Measurements from ENCODE around the gene DNAH2.

Gene DNAH2

DNA sequence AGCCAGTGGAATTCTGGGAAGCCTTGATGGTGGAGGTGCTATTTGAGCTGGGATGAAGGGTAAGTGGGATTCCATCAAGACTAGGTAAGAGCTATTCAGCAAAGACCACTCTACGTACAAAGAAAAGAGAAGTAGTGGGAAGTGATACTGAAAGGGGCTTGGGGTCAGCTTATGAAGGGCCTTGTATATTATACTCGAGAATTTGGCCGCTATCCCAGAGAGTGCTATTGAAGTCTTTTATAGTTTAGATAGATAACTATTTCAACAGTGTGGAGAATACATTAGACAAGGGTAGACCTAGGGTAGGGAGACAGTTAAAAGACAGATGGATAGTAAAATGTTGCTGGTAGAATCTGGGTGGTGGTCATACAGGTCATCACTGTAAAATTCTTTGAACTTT, 10.3 kb downstream of the DNAH2 start:
- DNase-seq, result no peak

DNA sequence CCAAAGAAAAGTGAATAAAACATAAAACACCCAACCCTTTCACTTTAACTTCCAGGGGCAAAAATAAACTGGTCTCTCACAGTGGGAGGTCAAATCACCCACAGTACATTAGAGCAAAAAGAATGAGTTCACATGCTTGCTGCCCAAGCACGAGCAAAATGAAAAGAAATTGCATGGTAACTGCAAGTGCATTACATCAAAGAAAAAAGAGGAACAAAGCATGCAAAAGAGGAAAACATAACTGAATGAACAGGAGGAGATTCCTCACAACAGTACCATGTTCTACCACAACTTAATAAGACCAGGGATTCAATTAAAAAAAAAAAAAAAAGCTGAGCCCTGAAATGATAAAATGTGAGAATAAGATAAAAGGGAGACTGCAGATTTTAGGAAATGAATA, 12.3 kb downstream of the DNAH2 start:
- DNase-seq, result no peak

DNA sequence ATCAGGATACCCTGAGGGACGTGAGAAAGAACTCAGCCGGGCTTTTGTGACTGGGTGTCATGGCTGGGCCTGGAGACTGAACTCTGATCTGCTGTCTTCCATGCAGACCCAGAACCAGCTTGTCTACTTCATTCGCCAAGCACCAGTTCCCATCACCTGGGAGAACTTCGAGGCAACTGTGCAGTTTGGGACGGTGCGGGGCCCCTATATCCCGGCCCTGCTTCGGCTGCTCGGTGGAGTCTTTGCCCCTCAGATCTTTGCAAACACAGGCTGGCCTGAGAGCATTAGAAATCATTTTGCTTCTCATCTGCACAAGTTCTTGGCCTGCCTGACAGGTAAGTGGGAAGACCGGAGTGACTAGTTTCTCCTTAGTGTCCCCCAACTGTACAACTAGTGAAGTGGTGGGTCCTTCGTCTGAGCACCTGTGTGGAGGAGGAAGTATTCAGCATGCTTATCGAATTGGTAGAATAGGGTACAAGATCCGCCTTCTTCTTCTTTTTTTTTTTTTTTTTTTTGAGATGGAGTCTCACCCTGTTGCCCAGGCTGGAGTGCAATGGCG, 15.5 kb downstream of the DNAH2 start:
- no peak for DNase-seq

- DNase-seq, result no peak
Observed at GRCh38 chr17:7737601-7738000, 20.1 kb downstream of the DNAH2 start.

DNA sequence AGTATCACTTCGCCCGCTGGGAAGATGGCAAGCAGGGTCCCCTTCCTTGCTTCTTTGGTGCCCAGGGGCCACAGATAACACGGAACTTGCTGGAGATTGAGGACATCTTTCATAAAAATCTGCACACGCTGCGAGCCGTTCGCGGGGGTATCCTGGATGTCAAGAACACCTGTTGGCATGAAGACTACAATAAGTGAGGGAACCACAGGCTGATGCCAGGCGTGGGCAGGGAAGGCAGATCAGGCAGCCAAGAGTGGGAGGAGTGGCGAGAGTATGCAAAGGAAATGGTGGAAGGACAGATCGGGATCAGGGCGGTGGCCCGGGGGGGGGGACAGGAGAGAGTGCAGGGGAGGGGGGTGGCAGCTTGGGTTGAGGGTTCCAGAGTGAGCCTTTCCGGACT, 22.2 kb downstream of the DNAH2 start:
- DNase-seq, result no peak

GRCh38 chr17:7740481-7741001, 23.0 kb downstream of the DNAH2 start:
- DNase-seq, result no peak

GRCh38 chr17:7742729-7743128, 25.2 kb downstream of the DNAH2 start:
- no peak for DNase-seq

GRCh38 chr17:7744416-7744815, 26.9 kb downstream of the DNAH2 start:
- no peak for DNase-seq

DNA sequence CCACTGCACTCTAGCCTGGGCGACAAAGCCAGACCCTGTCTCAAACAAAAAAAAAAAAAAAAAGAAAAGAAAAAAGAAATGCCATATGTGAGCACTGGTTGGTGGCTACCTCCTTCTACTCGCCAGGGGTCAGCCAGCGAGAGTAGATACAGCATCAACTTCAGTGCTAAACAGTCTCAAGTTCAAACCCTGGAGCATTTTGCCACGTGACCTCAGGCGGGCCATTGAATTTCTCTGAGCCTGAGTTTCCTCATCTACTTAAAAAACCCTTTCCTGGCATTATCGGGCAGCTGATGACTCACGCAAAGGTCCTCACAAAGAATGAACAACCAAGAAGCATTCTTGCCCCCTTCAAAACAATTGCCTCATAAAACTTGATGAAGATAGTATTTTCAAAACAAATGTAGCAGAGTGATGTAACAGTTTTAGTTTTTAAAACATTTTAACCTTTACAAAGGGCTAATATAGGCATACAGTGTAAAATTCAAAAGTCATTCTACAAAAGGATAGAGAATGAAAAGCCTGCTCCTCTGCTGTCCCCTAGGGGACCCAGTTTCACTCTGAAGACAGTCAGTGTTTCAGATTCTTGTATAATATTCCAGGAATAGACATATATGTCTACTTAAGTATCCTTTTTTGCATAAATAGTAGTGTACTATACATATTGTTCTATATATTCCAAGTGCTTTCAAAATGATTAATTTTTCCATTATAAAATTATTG, 28.4 kb downstream of the DNAH2 start:
- DNase-seq, result no peak

DNA sequence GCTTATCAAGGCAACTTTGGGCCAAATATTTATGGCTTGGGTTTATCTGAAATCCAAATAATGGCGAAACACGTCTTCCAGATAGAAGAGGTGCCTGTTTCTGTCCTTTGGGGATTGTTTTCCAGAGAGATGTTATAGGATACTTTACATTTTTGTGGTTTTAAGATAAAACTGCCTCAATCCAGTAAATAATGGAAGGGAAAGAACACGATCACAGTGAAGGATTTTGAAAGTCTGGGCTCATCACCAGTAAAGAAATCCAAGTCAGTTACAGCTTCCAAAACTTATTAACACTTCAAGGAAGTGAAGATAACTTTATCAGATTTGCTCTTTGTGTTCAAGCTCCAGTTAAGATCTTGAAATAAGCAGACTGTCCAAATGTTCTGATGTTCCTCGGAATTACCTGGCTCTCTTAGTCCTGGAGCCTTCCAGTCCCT, 30.1 kb downstream of the DNAH2 start:
- DNase-seq, result no peak

DNA sequence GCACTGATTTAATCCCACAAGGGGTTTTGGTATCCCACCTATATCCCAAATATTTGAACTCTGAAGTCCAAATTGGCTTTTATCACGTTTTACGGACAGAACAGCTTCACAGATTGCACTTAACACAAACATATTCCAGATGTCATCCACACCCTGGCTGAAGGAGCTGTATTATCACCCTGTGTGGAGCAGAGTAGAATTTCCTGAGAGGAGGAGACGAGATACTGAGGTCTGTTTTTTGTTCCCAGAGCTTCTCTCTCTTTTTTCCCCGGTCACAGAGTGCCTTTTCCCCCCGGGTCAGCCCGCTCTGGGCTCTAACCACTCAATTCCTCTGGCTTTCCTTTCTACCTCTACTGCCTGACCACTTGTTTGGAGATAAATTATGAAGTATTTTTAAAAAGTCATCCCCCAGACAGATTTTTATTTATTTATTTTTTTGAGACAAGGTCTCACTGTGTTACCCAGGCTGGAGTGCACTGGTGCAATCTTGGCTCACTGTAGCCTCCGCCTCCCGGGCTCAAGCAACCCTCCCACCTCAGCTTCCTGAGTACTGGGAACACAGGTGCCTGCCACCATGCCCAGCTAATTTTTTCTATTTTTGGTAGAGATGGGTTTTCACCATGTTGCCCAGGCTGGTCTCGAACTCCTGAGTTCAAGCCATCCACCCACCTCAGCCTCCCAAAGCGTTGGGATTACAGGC, 30.7 kb downstream of the DNAH2 start:
- no peak for DNase-seq

- DNase-seq, result no peak
Observed at GRCh38 chr17:7750321-7750821, 32.8 kb downstream of the DNAH2 start.

DNA sequence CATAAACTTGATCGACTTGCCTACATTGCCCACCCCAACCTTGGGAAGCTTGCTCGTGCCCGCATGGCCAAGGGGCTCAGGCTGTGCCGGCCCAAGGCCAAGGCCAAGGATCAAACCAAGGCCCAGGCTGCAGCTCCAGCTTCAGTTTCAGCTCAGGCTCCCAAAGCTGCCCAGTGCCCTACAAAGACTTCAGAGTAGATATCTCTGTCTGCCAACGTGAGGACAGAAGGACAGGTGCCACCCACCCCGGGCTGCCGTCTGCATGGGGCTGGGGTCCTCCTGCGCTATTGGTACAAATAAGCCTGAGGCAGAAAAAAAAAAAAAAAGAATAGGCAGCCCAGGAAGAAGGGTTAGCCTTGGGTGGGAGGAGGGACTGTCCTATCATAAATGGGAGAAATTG, 37.1 kb downstream of the DNAH2 start:
- DNase-seq, result no peak

DNA sequence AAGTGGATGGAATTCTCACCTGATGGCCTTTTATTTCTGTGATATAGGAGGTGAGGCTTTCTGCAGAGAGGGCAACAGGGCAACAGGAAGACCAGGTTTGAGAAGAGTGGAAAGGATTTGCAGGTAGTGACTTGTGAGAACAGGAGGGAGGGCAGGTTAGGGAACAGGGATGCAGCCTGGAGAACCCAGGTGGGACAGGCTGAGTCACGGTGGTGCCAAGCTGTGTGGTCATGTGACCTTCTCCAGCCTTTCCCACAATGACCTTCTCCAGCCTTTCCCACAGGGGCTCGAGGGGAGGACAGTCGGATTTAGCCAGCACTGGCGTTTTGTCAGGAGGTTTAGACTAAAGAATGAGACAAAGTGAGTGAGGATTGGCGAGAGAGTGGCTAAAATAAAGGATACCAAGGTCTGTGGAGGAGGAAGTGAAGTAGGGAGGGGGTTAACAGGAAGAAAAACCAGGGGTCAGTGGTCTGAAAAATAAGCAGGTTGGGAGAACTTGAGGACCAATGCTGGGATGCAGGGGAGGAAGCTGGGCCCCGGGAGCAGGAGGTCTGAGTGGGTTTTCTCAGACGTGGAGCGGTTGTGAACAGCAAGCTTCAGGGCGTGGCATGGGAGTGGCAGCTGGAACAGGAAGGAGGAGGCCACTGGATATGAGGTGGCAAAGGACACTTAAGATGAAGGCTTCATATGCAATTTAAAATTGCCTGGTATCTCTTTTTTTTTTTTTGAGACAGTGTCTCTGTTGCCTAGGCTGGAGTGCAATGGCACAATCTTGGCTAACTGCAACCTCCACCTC, 37.7 kb downstream of the DNAH2 start:
- no peak for DNase-seq

DNA sequence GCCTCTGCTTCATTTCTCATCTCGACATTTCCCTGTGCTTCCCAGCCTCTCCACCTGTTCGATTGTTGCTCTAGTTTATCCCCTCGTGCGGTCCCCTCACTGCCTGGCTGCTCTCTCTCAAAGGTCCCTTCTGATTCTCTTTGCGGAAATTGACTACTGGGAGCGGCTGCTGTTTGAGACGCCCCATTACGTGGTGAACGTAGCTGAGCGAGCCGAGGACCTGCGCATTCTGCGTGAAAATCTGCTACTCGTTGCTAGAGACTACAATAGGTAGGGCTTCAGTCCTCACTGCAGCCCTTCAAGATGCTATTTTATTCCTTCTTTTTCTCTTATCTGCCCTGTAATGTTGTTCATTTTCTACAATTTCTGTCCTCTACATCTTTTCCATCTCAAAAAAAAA, 39.4 kb downstream of the DNAH2 start:
- no peak for DNase-seq

DNA sequence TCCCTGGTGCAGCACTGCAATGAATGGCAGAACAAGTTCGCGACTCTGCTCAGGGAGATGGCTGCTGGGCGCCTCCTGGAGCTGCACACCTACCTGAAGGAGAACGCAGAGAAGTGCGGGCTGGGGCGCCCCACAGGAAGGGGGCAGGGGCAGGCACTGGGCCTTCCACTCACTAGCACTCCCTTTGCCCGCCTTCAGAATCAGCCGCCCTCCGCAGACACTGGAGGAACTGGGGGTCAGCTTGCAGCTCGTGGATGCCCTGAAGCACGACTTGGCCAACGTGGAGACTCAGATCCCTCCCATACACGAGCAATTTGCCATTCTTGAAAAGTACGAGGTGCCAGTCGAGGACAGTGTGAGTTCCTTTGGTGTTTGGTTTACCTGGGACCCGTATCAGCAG, 46.4 kb downstream of the DNAH2 start:
- no peak for DNase-seq

- no peak for DNase-seq
Observed at GRCh38 chr17:7767004-7767403, 49.5 kb downstream of the DNAH2 start.

DNA sequence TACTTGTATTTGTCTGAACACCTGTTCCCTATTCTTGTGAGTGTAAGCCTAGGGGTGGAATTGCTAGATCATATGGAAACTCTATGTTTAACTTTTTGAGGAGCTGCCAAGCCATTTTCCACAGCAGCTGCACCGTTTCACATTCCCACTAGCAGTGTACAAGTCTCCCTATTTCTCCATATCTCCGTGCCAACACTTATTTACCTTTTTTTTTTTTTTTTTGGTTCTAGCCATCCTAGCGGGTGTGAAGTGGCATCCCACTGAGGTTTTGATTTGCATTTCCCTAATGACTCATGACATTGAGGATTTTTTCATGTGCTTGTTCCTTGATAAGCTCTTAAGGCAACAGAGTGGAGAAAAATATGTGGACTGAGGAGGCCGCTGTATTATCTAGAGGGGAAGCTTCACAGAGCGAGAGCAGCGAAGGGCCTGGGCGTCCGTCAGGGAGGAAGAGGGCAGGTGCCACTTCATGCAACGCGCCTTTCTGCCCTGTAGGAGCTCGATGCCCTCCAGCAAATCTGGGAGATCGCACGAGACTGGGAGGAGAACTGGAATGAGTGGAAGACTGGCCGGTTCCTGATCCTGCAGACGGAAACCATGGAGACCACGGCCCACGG, 50.0 kb downstream of the DNAH2 start:
- no peak for DNase-seq

DNA sequence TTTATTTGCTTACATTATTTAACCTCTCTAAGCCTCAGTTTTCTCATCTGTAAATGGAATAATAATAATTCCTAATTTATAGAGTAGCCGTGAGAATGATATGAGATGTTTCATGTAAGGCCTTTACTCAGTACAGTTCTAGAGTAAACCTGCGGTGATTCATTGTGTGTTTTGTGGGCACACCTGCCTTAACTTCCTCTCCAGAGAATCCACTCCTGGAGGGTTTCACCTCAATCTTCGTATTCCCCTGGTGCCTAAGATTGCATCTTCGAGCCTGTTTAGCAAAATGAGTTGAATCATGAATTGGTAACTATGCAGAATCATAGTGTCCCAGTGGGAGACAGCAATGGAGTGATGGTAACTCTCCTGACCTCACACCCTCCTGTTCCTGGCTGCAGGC, 52.3 kb downstream of the DNAH2 start:
- DNase-seq, result no peak

- no peak for DNase-seq
Observed at GRCh38 chr17:7774055-7774521, 56.5 kb downstream of the DNAH2 start.

GRCh38 chr17:7775051-7775450, 57.5 kb downstream of the DNAH2 start:
- DNase-seq, result no peak

GRCh38 chr17:7777017-7777416, 59.5 kb downstream of the DNAH2 start:
- DNase-seq, result no peak

- DNase-seq, result no peak
Observed at GRCh38 chr17:7780736-7781135, 63.2 kb downstream of the DNAH2 start.
